Cerebellar cortex (tissue), 1 donor: Measurements from ENCODE around the gene BASP1.
"Not testable (repeated sequence)": the region's sequence is repeated elsewhere in the genome, so short reads cannot be mapped to it uniquely, and the experiment has no call there.

ENCODE experiments used
- DNase-seq: peaks from one replicate; pipeline ENCODE4 v3.0.0-alpha.2; 2015; ENCODE audit warnings: low spot score

The BASP1 gene

DNA sequence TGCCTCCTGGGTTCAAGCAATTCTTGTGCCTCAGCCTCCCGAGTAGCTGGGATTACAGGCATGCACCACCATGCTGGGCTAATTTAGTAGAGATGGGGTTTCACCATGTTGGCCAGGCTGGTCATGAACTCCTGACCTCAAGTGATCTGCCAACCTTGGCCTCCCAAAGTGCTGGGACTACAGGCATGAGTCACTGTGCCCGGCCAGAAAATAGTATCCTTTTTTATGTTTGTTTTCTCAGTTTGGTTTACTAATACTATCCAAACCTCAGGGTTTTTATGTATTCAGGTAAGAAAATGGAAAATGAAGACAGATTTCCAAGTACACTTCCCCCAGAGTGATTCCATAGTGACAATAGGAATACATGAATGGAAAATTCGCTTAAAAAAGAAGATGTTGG, 101.7 kb downstream of the BASP1 start:
- DNase-seq, result not testable (repeated sequence)

DNA sequence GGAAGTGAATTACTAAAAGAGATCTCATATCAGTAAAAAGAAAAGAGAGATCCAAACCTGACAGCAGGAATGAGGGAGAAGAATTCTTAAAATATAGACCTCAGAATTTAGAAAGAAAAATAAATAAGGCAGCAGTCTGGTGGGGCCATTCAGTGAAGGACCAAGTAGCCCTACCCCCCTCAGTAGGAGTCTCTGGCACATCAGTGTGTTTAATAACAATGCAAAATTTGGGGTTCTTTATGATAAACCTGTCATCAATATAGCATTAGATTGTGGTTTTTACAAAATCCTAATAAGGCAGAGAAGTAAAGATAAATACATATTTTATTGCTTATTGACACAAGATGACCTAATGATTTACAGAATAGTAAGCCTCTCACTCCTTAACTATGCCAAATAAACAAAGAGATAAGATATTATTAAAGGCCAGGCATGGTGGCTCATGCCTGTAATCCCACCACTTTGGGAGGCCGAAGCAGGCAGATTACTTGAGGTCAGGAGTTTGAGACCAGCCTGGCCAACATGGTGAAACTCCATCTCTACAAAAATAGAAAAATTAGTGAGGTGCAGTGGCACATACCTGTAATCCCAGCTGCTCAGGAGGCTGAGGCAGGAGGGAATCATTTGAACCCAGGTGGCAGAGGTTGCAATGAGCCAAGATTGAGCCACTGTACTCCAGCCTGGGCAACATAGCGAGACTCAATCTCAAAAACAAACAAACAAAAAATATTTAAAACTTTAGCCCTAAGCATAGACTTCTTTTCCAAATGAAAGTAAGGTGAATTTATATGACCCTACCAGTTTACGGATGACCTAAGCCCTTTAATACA, 108.6 kb downstream of the BASP1 start:
- no peak for DNase-seq
